Heart left ventricle (tissue), 16 donors: ENCODE results near the gene SLC2A4. TPM values are rescaled to one million over a fixed set of nuclear protein-coding genes. Genes with fewer than 3 reads are reported as not detected.

ENCODE experiments used
- ATAC-seq, 4 donors: fragments of 200-7000 bp; cut with Tn5 transposase; one replicate each; pipeline ENCODE4 v1.9.1; 2020 to 2022; ENCODE audit warnings: moderate library complexity in 4 of 4, mild to moderate bottlenecking in 3 of 4, moderate number of reproducible peaks in 1 of 4
- DNase-seq, 5 donors: peaks; one replicate each; pipeline ENCODE4 v3.0.0-alpha.2; 2020
- H3K27ac ChIP-seq, 12 donors: fragments of 200-600 bp; sonication (generic) in 4 of 12; one replicate each; pipeline versions ENCODE4 v1.5.0 to v1.8.0; 2016 to 2022; ENCODE audit warnings: mild to moderate bottlenecking in 2 of 12
- H3K27me3 ChIP-seq, 9 donors: fragments of 200-600 bp; sonication (generic) in 2 of 9; one replicate each; pipeline versions ENCODE4 v1.5.1 to v1.8.0; 2016 to 2022; ENCODE audit warnings: mild to moderate bottlenecking in 3 of 9
- H3K36me3 ChIP-seq, 9 donors: fragments of 200-600 bp; sonication (generic) in 2 of 9; one replicate each; pipeline versions ENCODE4 v1.5.0 to v1.8.0; 2018 to 2022; ENCODE audit warnings: mild to moderate bottlenecking in 2 of 9
- H3K4me1 ChIP-seq, 12 donors: fragments of 200-600 bp; sonication (generic) in 4 of 12; one replicate each; pipeline versions ENCODE4 v1.5.0 to v1.8.0; 2016 to 2022; ENCODE audit warnings: mild to moderate bottlenecking in 3 of 12
- H3K4me3 ChIP-seq, 12 donors: fragments of 200-600 bp; sonication (generic) in 4 of 12; one replicate each; pipeline versions ENCODE4 v1.5.0 to v1.8.0; 2017 to 2022; ENCODE audit warnings: mild to moderate bottlenecking in 9 of 12, moderate library complexity in 4 of 12
- H3K9me3 ChIP-seq, 12 donors: fragments of 200-600 bp; sonication (generic) in 4 of 12; one replicate each; pipeline versions ENCODE4 v1.5.0 to v1.8.0; 2016 to 2022; ENCODE audit warnings: mild to moderate bottlenecking in 1 of 12
- POLR2A ChIP-seq, 2 donors: fragments of 450-650 bp; IDR thresholded peaks; one replicate each; pipeline ENCODE4 v1.6.1; 2017; ENCODE audit warnings: antibody characterized with exemption in 2 of 2, mild to moderate bottlenecking in 2 of 2, moderate library complexity in 2 of 2
- WGBS, 4 donors: extraction: QIAGEN DNeasy Blood & Tissue Kit in 2 of 4; methylation state at CpG; one replicate each; pipeline versions ENCODE4 v1.1.5 to v1.1.7; 2013 to 2018; 5-methylcytosine and 5-hydroxymethylcytosine counted together
- intact Hi-C, 10 donors: fragments of 100-400 bp; cut with DNase I; formaldehyde crosslinking; loops; one replicate each; pipeline versions ENCODE4 v1.11.1 to v1.14.2; 2022
- polyA plus RNA-seq, 2 donors: library from polyadenylated mRNA; stranded (reverse); fragments of 200-250 nt; gene quantifications; one replicate each; pipeline ENCODE4 v1.2.3, GENCODE V29; 2013
- total RNA-seq, 9 donors: library from RNA; depleted of rRNA in 2 of 9; stranded (reverse); fragments of >200 nt in 2 of 9; fragmentation: NEBNext Ultra II Directional in 3 of 9; extraction: Animal tissue kit (Norgen Biotek cat#: 25700) in 3 of 9; gene quantifications; one replicate each; pipeline versions ENCODE4 v1.1.0 to v1.2.4, GENCODE V29; 2016 to 2023
- TF ChIP-seq, protein P1 (sequence below), 12 donors: fragments of 200-600 bp; sonication (generic) in 4 of 12; IDR thresholded peaks; one replicate each; pipeline versions ENCODE4 v1.5.0 to v1.8.0; 2018 to 2022; ENCODE audit warnings: antibody characterized with exemption in 12 of 12, mild to moderate bottlenecking in 5 of 12
- donor health status: ischemic (EF 13 %, LVEDD 7.1; RV severe dilation, severe dysfunction).
- donor health status: healthy with polysubstance abuse.
- donor health status: DM: no; HTN: yes; CAD: no.
- donor health status: DM: no; HTN: no; CAD: no.
- donor health status: ischemic (EF 25% LVEDD 6.9; RV normal size, moderate dysfunction).
- donor health status: ischemic (EF 25% LVEDD 5.7; RV mildly dilated, moderate dysfunction).
- donor health status: healthy.
- donor health status: DM: yes; HTN: yes; CAD: no.
- donor health status: ischemic (EF 35%, LVEDD 5.7; RV mildly dilated, moderate dysfunction).
- donor health status: nonischemic (EF 11% LVEDD 7.7; RV severe dilation, severe dysfunction).
- donor health status: DM: yes; HTN: yes; CAD: no.
- donor health status: PGD.
- donor health status: ischemic (EF 29% LVEDD 5.4; RV normal size, mild dysfunction).
- donor health status: nonischemic (EF 23%, LVEDD 6.1; RV moderate dilation, normal function).

Gene SLC2A4
- total and polyA plus RNA-seq, 11 donors, result 48.5 to 184 (median 157) TPM

DNA sequence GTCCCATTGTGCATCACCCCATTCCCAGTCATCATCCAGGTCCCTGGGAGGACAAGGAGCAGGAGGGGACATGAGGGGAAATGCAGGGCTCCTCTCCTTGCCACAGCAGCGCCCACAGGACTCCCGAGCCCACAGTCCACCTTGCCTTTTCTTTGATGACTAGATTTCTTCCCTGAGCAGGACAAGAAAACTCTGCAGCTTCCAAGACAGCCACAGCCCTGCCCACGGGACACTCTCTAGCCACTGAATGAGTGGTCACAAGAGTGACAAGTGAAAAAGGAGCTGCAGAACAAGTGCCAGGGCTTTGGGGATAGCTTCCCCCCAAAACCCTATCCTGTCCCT lies 42.9 kb downstream of the SLC2A4 start:
- intact Hi-C loops, result no loop called here
- H3K36me3 ChIP-seq, result peaks cover 0 to 74% (median 67%) of the 10 kb centered on the region in 9 donors
- no peaks in the 10 kb centered on the region for H3K27me3 ChIP-seq
- TF ChIP-seq POLR2A (IDR thresholded peaks at IDR 0.05), result no peak
- TF ChIP-seq, protein P1, sequence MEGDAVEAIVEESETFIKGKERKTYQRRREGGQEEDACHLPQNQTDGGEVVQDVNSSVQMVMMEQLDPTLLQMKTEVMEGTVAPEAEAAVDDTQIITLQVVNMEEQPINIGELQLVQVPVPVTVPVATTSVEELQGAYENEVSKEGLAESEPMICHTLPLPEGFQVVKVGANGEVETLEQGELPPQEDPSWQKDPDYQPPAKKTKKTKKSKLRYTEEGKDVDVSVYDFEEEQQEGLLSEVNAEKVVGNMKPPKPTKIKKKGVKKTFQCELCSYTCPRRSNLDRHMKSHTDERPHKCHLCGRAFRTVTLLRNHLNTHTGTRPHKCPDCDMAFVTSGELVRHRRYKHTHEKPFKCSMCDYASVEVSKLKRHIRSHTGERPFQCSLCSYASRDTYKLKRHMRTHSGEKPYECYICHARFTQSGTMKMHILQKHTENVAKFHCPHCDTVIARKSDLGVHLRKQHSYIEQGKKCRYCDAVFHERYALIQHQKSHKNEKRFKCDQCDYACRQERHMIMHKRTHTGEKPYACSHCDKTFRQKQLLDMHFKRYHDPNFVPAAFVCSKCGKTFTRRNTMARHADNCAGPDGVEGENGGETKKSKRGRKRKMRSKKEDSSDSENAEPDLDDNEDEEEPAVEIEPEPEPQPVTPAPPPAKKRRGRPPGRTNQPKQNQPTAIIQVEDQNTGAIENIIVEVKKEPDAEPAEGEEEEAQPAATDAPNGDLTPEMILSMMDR (IDR thresholded peaks at IDR 0.05), result peak in 2 of 12 donors; percentile 4 to 18
- ATAC-seq (no peak), DNase-seq (no peak)
- H3K4me1 ChIP-seq, result peaks cover 0 to 17% (median 9%) of the 10 kb centered on the region in 12 donors
- no peak overlapping the region for H3K4me3 ChIP-seq
- H3K27ac ChIP-seq, result no peak overlapping the region
- H3K9me3 ChIP-seq, result no peaks in the 10 kb centered on the region
- WGBS, 4 donors, result 88 to 90% (median 89%) methylated on average over 3 of the region's 3 CpGs; no CpG with 5 or more reads in 1 of the 4 donors

- WGBS, 4 donors, result 92 to 96% (median 93%) methylated on average over 18 to 19 of the region's 19 CpGs
- ATAC-seq, result no peak
- TF ChIP-seq, protein P1 (IDR thresholded peaks at IDR 0.05), result no peak
- no peak for TF ChIP-seq POLR2A (IDR thresholded peaks at IDR 0.05)
- Histone ChIP-seq H3K27ac (no peak overlapping the region), H3K4me3 (no peak overlapping the region), H3K9me3 (no peaks in the 10 kb centered on the region), H3K4me1 (peaks cover 0 to 17% (median 10%) of the 10 kb centered on the region in 12 donors), H3K27me3 (no peaks in the 10 kb centered on the region), H3K36me3 (peaks cover 0 to 68% (median 64%) of the 10 kb centered on the region in 9 donors)
- intact Hi-C loops, result no loop called here
- no peak for DNase-seq
Observed at GRCh38 chr17:7325031-7325528, 43.6 kb downstream of the SLC2A4 start.

GRCh38 chr17:7326186-7326585 lies 44.7 kb downstream of the SLC2A4 start:
- Histone ChIP-seq H3K36me3 (peaks cover 0 to 57% (median 53%) of the 10 kb centered on the region in 9 donors), H3K9me3 (no peaks in the 10 kb centered on the region), H3K27me3 (no peaks in the 10 kb centered on the region), H3K27ac (no peak overlapping the region), H3K4me1 (peaks cover 0 to 24% (median 16%) of the 10 kb centered on the region in 12 donors), H3K4me3 (no peak overlapping the region)
- DNase-seq (no peak), ATAC-seq (no peak)
- TF ChIP-seq, protein P1 (IDR thresholded peaks at IDR 0.05), result no peak
- TF ChIP-seq POLR2A (IDR thresholded peaks at IDR 0.05), result no peak
- intact Hi-C loops, result no loop called here
- WGBS, 4 donors, result 82 to 91% (median 85%) methylated on average over 5 to 11 of the region's 11 CpGs

GRCh38 chr17:7327056-7327455 lies 45.5 kb downstream of the SLC2A4 start:
- WGBS, 4 donors, result 86 to 94% (median 91%) methylated on average over 7 of the region's 7 CpGs
- H3K27me3 ChIP-seq, result no peaks in the 10 kb centered on the region
- peaks cover 0 to 24% (median 16%) of the 10 kb centered on the region in 12 donors for H3K4me1 ChIP-seq
- peaks cover 0 to 49% (median 44%) of the 10 kb centered on the region in 9 donors for H3K36me3 ChIP-seq
- H3K4me3 ChIP-seq, result no peak overlapping the region
- intact Hi-C loops, result no loop called here
- no peaks in the 10 kb centered on the region for H3K9me3 ChIP-seq
- TF ChIP-seq POLR2A (IDR thresholded peaks at IDR 0.05), result no peak
- TF ChIP-seq, protein P1 (IDR thresholded peaks at IDR 0.05), result no peak
- no peak overlapping the region for H3K27ac ChIP-seq
- ATAC-seq (no peak), DNase-seq (no peak)
